ENCODE data around the gene ATOSA. TPM values are rescaled to one million over a fixed set of nuclear protein-coding genes. Genes with fewer than 3 reads are reported as not detected.

The ATOSA gene
- total RNA-seq, 1 experiment from 2014 or later: 5.8 TPM

DNA sequence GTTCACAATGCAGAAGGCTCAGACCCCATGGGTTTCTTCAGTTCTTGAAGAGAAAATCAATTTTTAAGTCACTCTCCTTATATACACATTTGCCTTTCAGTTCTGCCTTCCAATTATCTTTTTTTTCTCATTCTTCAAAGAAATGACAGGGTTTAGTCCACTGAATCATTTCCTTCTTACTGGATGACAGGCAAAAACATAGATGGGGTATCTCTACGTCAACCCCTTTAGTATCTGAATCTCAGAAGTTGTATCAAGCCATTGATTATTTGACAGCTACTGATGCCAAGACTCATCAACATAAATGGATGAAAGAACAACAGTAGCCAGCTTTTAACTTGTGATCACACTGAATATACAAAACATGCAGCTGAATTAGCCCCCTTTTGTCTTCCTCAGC lies 6.5 kb downstream of the ATOSA start:
- no CpG with 5 or more reads among the region's 1 CpG for WGBS (ENCODE audit: extremely low coverage, insufficient read length, low lambda C conversion rate)
- H2BK5ac ChIP-seq (ENCODE audit: insufficient read length, low read length): no peak overlapping the region
- TF ChIP-seq, protein P1, sequence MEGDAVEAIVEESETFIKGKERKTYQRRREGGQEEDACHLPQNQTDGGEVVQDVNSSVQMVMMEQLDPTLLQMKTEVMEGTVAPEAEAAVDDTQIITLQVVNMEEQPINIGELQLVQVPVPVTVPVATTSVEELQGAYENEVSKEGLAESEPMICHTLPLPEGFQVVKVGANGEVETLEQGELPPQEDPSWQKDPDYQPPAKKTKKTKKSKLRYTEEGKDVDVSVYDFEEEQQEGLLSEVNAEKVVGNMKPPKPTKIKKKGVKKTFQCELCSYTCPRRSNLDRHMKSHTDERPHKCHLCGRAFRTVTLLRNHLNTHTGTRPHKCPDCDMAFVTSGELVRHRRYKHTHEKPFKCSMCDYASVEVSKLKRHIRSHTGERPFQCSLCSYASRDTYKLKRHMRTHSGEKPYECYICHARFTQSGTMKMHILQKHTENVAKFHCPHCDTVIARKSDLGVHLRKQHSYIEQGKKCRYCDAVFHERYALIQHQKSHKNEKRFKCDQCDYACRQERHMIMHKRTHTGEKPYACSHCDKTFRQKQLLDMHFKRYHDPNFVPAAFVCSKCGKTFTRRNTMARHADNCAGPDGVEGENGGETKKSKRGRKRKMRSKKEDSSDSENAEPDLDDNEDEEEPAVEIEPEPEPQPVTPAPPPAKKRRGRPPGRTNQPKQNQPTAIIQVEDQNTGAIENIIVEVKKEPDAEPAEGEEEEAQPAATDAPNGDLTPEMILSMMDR (conservative IDR thresholded peaks at IDR 0.05): no peak
- no peak overlapping the region for H3K4ac ChIP-seq (ENCODE audit: low read depth, low read length)
- no peaks in the 10 kb centered on the region for H3K23me2 ChIP-seq (ENCODE audit: insufficient read length, low read depth, low read length, poor library complexity, severe bottlenecking)
- Mint-ChIP-seq H3K27me3 (ENCODE audit: low read depth) (no peaks in the 10 kb centered on the region), H3K36me3 (ENCODE audit: insufficient read depth in 1 of 3, low read depth in 3 of 3) (peaks cover 0 to 7% (median 0%) of the 10 kb centered on the region in 3 experiments; a peak in 1 of 7 replicates), H3K4me3 (no peak overlapping the region), H3K9me3 (no peaks in the 10 kb centered on the region), H3K27ac (no peak overlapping the region), H3K4me1 (peaks cover 14 to 19% of the 10 kb centered on the region in 2 experiments)
- H3K14ac ChIP-seq (ENCODE audit: insufficient read depth, low read length): no peak overlapping the region
- H2BK20ac ChIP-seq (ENCODE audit: low read depth, low read length, poor library complexity, severe bottlenecking): no peak overlapping the region
- H2AK5ac ChIP-seq (ENCODE audit: insufficient read length, low read length): no peak overlapping the region
- no peak overlapping the region for H3K18ac ChIP-seq (ENCODE audit: insufficient read length, low read depth, low read length)
- H3T11ph ChIP-seq (ENCODE audit: low read length): no peak overlapping the region
- H3K27ac ChIP-seq (ENCODE audit: insufficient read length, low read depth, low read length): no peak overlapping the region
- H4K5ac ChIP-seq (ENCODE audit: insufficient read length, low read depth, low read length): no peak overlapping the region
- no peak overlapping the region for H3K23ac ChIP-seq (ENCODE audit: insufficient read length, low read depth, low read length)
- H2AFZ ChIP-seq (ENCODE audit: low read length): no peak overlapping the region
- H3K4me2 ChIP-seq (ENCODE audit: insufficient read depth, insufficient read length, low read length): no peak overlapping the region
- no peaks in the 10 kb centered on the region for H3K79me1 ChIP-seq (ENCODE audit: insufficient read depth, low read depth, low read length, poor library complexity, severe bottlenecking)
- H4K91ac ChIP-seq (ENCODE audit: insufficient read length, low read depth, low read length): no peak overlapping the region
- H2BK12ac ChIP-seq (ENCODE audit: insufficient read length, low read depth, low read length): no peak overlapping the region
- no peak overlapping the region for H3K56ac ChIP-seq (ENCODE audit: insufficient read length, low read depth, low read length)
- no peak overlapping the region for H2BK120ac ChIP-seq (ENCODE audit: low read depth, low read length, poor library complexity, severe bottlenecking)
- H2BK15ac ChIP-seq (ENCODE audit: low read depth, low read length): no peak overlapping the region
- no peaks in the 10 kb centered on the region for H4K20me1 ChIP-seq (ENCODE audit: control insufficient read depth, insufficient read depth, insufficient read length)
- no peaks in the 10 kb centered on the region for H3K9me3 ChIP-seq (ENCODE audit: control insufficient read depth, low read depth, low read length)
- H3K9ac ChIP-seq (ENCODE audit: extremely low read depth, insufficient read length, low read length): no peak overlapping the region
- DNase-seq: no peak
- no peaks in the 10 kb centered on the region for H3K4me1 ChIP-seq (ENCODE audit: insufficient read depth, low read length)
- no peaks in the 10 kb centered on the region for H3K79me2 ChIP-seq (ENCODE audit: insufficient read depth, low read length)
- no peaks in the 10 kb centered on the region for H3K27me3 ChIP-seq (ENCODE audit: insufficient read depth, low read length)
- no peak overlapping the region for H4K8ac ChIP-seq (replicated peaks; ENCODE audit: insufficient read length, low read depth, low read length)
